ENCODE measurements around the gene CCDC198.

DNA sequence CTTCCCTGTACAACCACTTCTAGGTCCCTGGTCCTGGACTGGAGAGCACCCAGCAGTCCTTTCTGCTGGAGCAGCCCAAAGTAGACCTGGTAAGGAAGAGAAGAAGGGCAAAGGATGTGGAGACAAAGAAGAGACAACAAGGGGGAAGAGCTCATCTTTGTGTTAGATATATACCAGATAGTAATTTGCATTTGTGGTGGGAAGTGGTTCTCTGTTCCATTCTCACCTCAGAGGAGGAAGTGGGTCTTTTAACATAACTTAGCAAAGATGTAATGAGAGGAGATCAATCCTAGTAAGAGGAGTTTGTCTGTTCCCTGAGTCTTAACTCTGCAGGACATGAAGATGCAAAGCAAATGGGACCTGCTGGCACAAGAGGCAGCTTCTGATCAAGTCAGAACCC is 8.0 kb downstream of the CCDC198 start:
- no peak for TF ChIP-seq POLR2AphosphoS5 (IDR thresholded peaks at IDR 0.05)
- TF ChIP-seq, protein P1, sequence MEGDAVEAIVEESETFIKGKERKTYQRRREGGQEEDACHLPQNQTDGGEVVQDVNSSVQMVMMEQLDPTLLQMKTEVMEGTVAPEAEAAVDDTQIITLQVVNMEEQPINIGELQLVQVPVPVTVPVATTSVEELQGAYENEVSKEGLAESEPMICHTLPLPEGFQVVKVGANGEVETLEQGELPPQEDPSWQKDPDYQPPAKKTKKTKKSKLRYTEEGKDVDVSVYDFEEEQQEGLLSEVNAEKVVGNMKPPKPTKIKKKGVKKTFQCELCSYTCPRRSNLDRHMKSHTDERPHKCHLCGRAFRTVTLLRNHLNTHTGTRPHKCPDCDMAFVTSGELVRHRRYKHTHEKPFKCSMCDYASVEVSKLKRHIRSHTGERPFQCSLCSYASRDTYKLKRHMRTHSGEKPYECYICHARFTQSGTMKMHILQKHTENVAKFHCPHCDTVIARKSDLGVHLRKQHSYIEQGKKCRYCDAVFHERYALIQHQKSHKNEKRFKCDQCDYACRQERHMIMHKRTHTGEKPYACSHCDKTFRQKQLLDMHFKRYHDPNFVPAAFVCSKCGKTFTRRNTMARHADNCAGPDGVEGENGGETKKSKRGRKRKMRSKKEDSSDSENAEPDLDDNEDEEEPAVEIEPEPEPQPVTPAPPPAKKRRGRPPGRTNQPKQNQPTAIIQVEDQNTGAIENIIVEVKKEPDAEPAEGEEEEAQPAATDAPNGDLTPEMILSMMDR (IDR thresholded peaks at IDR 0.05): no peak
